A549 (cell line): ENCODE results near the gene GIT1. TPM values are rescaled to one million over a fixed set of nuclear protein-coding genes. Genes with fewer than 3 reads are reported as not detected.

Source experiments
- ATAC-seq, 2 experiments: fragments of 200-7000 bp in 1 of 2; fragments of >200 bp in 1 of 2; cut with Nextera tagmentation in 1 of 2; cut with Tn5 transposase in 1 of 2; 3 replicates each; pipeline versions ENCODE4 v1.8.0 to v1.9.1; 2018 to 2020; ENCODE audit warnings: mild to moderate bottlenecking in 1 of 2, moderate library complexity in 1 of 2
- CTCF ChIA-PET: fragments of 300-600 bp; sonication (Branson Sonifier 250); formaldehyde crosslinking; extraction: SDS; loops from one replicate; lab custom pipeline; 2021; ENCODE audit warnings: antibody characterized with exemption, inconsistent platforms; lab: Yijun Ruan, JAX
- POLR2A ChIA-PET: fragments of 350-600 bp; formaldehyde crosslinking; extraction: SDS; loops from one replicate; lab custom pipeline; 2021; ENCODE audit warnings: antibody characterized with exemption, inconsistent platforms; lab: Yijun Ruan, JAX
- DNase-seq, 2 experiments: peaks; one replicate each; pipeline versions ENCODE4 v3.0.0 to v3.0.0-alpha.2; 2011 to 2016; ENCODE audit warnings: low read depth in 1 of 2, low spot score in 1 of 2
- FAIRE-seq: peaks from 2 replicates; lab custom pipeline; 2011; peaks lifted over from hg19 to GRCh38; lab: Jason Lieb, UNC
- H3K27ac ChIP-seq, 2 experiments: fragments of >200 bp; sonication (Bioruptor Twin); formaldehyde crosslinking; 3 replicates each; pipeline ENCODE4 v1.5.1; 2016 to 2017
- H3K4me1 ChIP-seq: fragments of >200 bp; sonication (Bioruptor Twin); formaldehyde crosslinking; 3 replicates; pipeline ENCODE4 v1.6.1; 2016
- H3K4me2 ChIP-seq: fragments of >200 bp; sonication (Bioruptor Twin); formaldehyde crosslinking; 3 replicates; pipeline ENCODE4 v1.6.1; 2016
- H3K4me3 ChIP-seq: fragments of >200 bp; sonication (Bioruptor Twin); formaldehyde crosslinking; 3 replicates; pipeline ENCODE4 v1.5.1; 2016
- H3K9me3 ChIP-seq: fragments of >200 bp; sonication (Bioruptor Twin); formaldehyde crosslinking; 3 replicates; pipeline ENCODE4 v1.6.1; 2016
- ATOH8 ChIP-seq: fragments of 250-450 bp; sonication (Bioruptor Pico); IDR thresholded peaks from 2 replicates; pipeline ENCODE4 v1.5.0; 2020; ENCODE audit warnings: low read depth, mild to moderate bottlenecking, moderate library complexity
- CBX2 ChIP-seq: fragments of 200-600 bp; sonication (generic); IDR thresholded peaks from 2 replicates; pipeline ENCODE4 v1.6.1; 2016; ENCODE audit warnings: low read depth, mild to moderate bottlenecking, borderline replicate concordance
- CHD2 ChIP-seq: fragments of 150-350 bp; IDR thresholded peaks from 2 replicates; pipeline ENCODE4 v1.6.1; 2014; ENCODE audit warnings: low read length; ENCODE audit not compliant: partially characterized antibody
- EP300 ChIP-seq, 2 experiments: fragments of >200 bp; sonication (Bioruptor Twin); formaldehyde crosslinking; IDR thresholded peaks; 2 replicates in 1 of 2; 3 replicates in 1 of 2; pipeline ENCODE4 v1.6.1; 2016 to 2017
- FOSB ChIP-seq: fragments of 250-450 bp; sonication (Bioruptor Pico); IDR thresholded peaks from 2 replicates; pipeline ENCODE4 v1.5.0; 2020; ENCODE audit warnings: mild to moderate bottlenecking, moderate library complexity
- FOSL2 ChIP-seq, 2 experiments: fragments of 450-650 bp in 1 of 2; fragments of >200 bp in 1 of 2; sonication (Bioruptor Twin) in 1 of 2; formaldehyde crosslinking; IDR thresholded peaks; 2 replicates each; pipeline versions ENCODE4 v1.5.0 to v1.6.1; 2016 to 2020; ENCODE audit warnings: mild to moderate bottlenecking in 1 of 2, moderate library complexity in 1 of 2
- FOXS1 ChIP-seq: fragments of 250-450 bp; sonication (Bioruptor Pico); IDR thresholded peaks from 2 replicates; pipeline ENCODE4 v1.5.0; 2020; ENCODE audit warnings: mild to moderate bottlenecking, moderate library complexity
- HDAC2 ChIP-seq: fragments of 200-600 bp; sonication (generic); IDR thresholded peaks from 2 replicates; pipeline ENCODE4 v1.6.1; 2016
- HMGXB4 ChIP-seq: fragments of 250-450 bp; sonication (Bioruptor Pico); IDR thresholded peaks from 2 replicates; pipeline ENCODE4 v1.5.0; 2021; ENCODE audit warnings: mild to moderate bottlenecking, moderate library complexity, borderline replicate concordance
- JUN ChIP-seq, 2 experiments: fragments of >200 bp; sonication (Bioruptor Twin); formaldehyde crosslinking; IDR thresholded peaks; 2 replicates in 1 of 2; 3 replicates in 1 of 2; pipeline ENCODE4 v1.6.1; 2016 to 2017
- KDM1A ChIP-seq: fragments of 200-600 bp; sonication (generic); IDR thresholded peaks from 2 replicates; pipeline ENCODE4 v1.6.1; 2016; ENCODE audit warnings: low read depth, mild to moderate bottlenecking
- KDM5A ChIP-seq: fragments of 200-600 bp; sonication (generic); IDR thresholded peaks from 2 replicates; pipeline ENCODE4 v1.6.1; 2016; ENCODE audit warnings: antibody characterized with exemption, mild to moderate bottlenecking
- MAZ ChIP-seq: fragments of 150-350 bp; IDR thresholded peaks from 2 replicates; pipeline ENCODE4 v1.6.1; 2014; ENCODE audit warnings: antibody characterized with exemption, low read depth, low read length, borderline replicate concordance
- NR3C1 ChIP-seq: fragments of >200 bp; sonication (Bioruptor Twin); formaldehyde crosslinking; IDR thresholded peaks from 3 replicates; pipeline ENCODE4 v1.6.1; 2017
- POLR2A ChIP-seq: IDR thresholded peaks from 2 replicates; pipeline ENCODE4 v1.6.1; 2012; ENCODE audit warnings: mild to moderate bottlenecking, low read length
- POLR2AphosphoS2 ChIP-seq: conservative IDR thresholded peaks from 2 replicates; pipeline ENCODE4 v1.6.1; 2012; ENCODE audit warnings: low read length, improper control_type of control experiment, inconsistent platforms
- SMC3 ChIP-seq: fragments of >200 bp; sonication (Bioruptor Twin); formaldehyde crosslinking; IDR thresholded peaks from 3 replicates; pipeline ENCODE4 v1.6.1; 2018; ENCODE audit warnings: inconsistent platforms
- SREBF2 ChIP-seq: fragments of 450-650 bp; IDR thresholded peaks from 2 replicates; pipeline ENCODE4 v1.6.1; 2014; ENCODE audit warnings: mild to moderate bottlenecking, moderate library complexity
- ZC3H11A ChIP-seq: fragments of 450-650 bp; IDR thresholded peaks from 2 replicates; pipeline ENCODE4 v1.6.1; 2014; ENCODE audit warnings: antibody characterized with exemption, mild to moderate bottlenecking
- ZFP36 ChIP-seq: fragments of 450-650 bp; IDR thresholded peaks from 2 replicates; pipeline ENCODE4 v1.6.1; 2014; ENCODE audit warnings: borderline replicate concordance; ENCODE audit not compliant: partially characterized antibody
- ZNF302 ChIP-seq: fragments of 250-450 bp; sonication (Bioruptor Pico); IDR thresholded peaks from 2 replicates; pipeline ENCODE4 v1.9.0; 2021; ENCODE audit warnings: inconsistent platforms, mild to moderate bottlenecking, moderate library complexity
- WGBS: methylation state at CpG from one replicate; pipeline ENCODE4 v1.1.6; 2017; ENCODE audit errors: missing lambda C conversion rate; 5-methylcytosine and 5-hydroxymethylcytosine counted together
- polyA plus RNA-seq, 4 experiments: library from polyadenylated mRNA; depleted of rRNA in 3 of 4; stranded (reverse); fragments of >200 nt; fragmentation: RNase III in 1 of 4; extraction: RNeasy Plus Mini Kit Qiagen cat#74134 plus additional on column Dnase treatment in 1 of 4; gene quantifications; 2 replicates in 3 of 4; 3 replicates in 1 of 4; pipeline ENCODE4 v1.2.3, GENCODE V29; 2011 to 2017

GIT1 gene
- polyA plus RNA-seq, 2 of the 4 experiments (the other 2 are of a cell fraction), result 47.8 to 53.0 TPM

- TF ChIP-seq SMC3 (peak; percentile 22; the same call in 1 of the 3 replicates), MAZ (no peak), FOSB (no peak), NR3C1 (no peak)
These were observed 33.2 kb upstream of the GIT1 start, which contains the start of gene CORO6 (continued) for GRCh38 chr17:29622337-29623282.

DNA sequence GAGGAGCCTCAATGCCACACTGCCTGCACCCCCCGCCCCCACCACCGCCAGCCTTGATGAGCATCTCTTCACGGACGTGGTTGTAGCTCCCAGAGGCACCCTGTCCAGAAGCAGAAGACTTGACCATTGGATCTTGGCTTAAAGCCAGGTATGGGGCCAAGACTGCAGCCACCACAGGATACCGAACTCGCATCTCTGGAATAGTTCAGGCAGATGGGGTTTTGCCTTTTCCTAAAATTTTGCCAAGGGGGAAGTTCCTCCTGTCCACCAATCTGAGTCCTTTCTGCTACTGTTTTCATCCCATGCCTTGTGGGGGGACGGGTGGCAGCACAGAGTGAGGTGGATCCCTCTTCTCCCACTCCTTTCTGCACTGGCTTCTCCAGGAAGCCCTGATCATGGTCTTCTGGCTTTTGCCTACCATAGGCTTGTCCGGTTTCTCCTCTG is 32.3 kb upstream of the GIT1 start:
- Histone ChIP-seq H3K4me2 (peak overlapping the region; percentile 89), H3K4me3 (peak overlapping the region; percentile 61), H3K4me1 (peaks cover 43% of the 10 kb centered on the region), H3K9me3 (no peaks in the 10 kb centered on the region)
- no peak for DNase-seq
- ChIA-PET POLR2A (no interaction called here), CTCF (interaction anchor here (0.8 to 23.2 kb wide), 10 partner anchors 8 to 472 kb away, joined by 3 to 447 read pairs (median 18); partner anchors contain the start of genes ABHD15, ANKRD13B, SSH2 and TP53I13)
- WGBS, result 78% methylated on average over 7 of the region's 8 CpGs
- ATAC-seq, result peak in 1 of 2 experiments; percentile 6; a peak in 2 of 6 replicates
- no peak for TF ChIP-seq ATOH8 (CRISPR knock-in tag)
- no peak for TF ChIP-seq FOSB
- no peak for TF ChIP-seq HMGXB4 (CRISPR knock-in tag)
- TF ChIP-seq CBX2, result no peak
- no peak for TF ChIP-seq ZNF302 (CRISPR knock-in tag)
- no peak for TF ChIP-seq KDM1A
- TF ChIP-seq ZFP36, result no peak
- TF ChIP-seq KDM5A, result no peak
- TF ChIP-seq JUN (IDR thresholded peaks at IDR 0.05), result no peak
- no peak for TF ChIP-seq POLR2AphosphoS2
- TF ChIP-seq SREBF2, result no peak
- TF ChIP-seq EP300 (IDR thresholded peaks at IDR 0.05), result no peak
- no peak for TF ChIP-seq HDAC2
- TF ChIP-seq POLR2A, result no peak
- no peak for TF ChIP-seq FOXS1 (CRISPR knock-in tag)
- TF ChIP-seq SMC3, result no peak
- no peak for TF ChIP-seq CHD2
- no peak for TF ChIP-seq FOSL2 (IDR thresholded peaks at IDR 0.05)
- no peak for TF ChIP-seq FOSL2 (CRISPR knock-in tag; IDR thresholded peaks at IDR 0.05)
- no peak for TF ChIP-seq ZC3H11A
- TF ChIP-seq, all 56 proteins: peak for 0
- peak overlapping the region; percentile 56 to 83; a peak in 4 of 6 replicates for H3K27ac ChIP-seq
- FAIRE-seq, result no peak
